Left lung (tissue), 10 donors: Measurements from ENCODE around the gene SNRNP70. TPM values are rescaled to one million over a fixed set of nuclear protein-coding genes. Genes with fewer than 3 reads are reported as not detected.

ENCODE experiments used
- ATAC-seq: fragments of 200-7000 bp; cut with Tn5 transposase; one replicate; pipeline ENCODE4 v1.9.1; 2020; ENCODE audit warnings: moderate library complexity
- DNase-seq, 4 donors: peaks; one replicate each; pipeline ENCODE4 v3.0.0-alpha.2; 2013 to 2020
- H3K27ac ChIP-seq, 2 donors: fragments of 200-600 bp; sonication (generic) in 1 of 2; one replicate each; pipeline versions ENCODE4 v1.5.0 to v1.8.0; 2020 to 2021
- H3K27me3 ChIP-seq, 2 donors: fragments of 200-600 bp; sonication (generic) in 1 of 2; one replicate each; pipeline versions ENCODE4 v1.5.0 to v1.8.0; 2020 to 2021
- H3K36me3 ChIP-seq, 2 donors: fragments of 200-600 bp; sonication (generic) in 1 of 2; one replicate each; pipeline versions ENCODE4 v1.5.0 to v1.8.0; 2020 to 2021
- H3K4me1 ChIP-seq, 2 donors: fragments of 200-600 bp; one replicate each; pipeline ENCODE4 v1.8.0; 2021
- H3K4me3 ChIP-seq, 2 donors: fragments of 200-600 bp; sonication (generic) in 1 of 2; one replicate each; pipeline versions ENCODE4 v1.5.0 to v1.8.0; 2020 to 2021; ENCODE audit warnings: mild to moderate bottlenecking in 1 of 2
- H3K9me3 ChIP-seq, 2 donors: fragments of 200-600 bp; sonication (generic) in 1 of 2; one replicate each; pipeline versions ENCODE4 v1.5.0 to v1.8.0; 2020 to 2021
- CTCF ChIP-seq, 2 donors: fragments of 200-600 bp; sonication (generic) in 1 of 2; IDR thresholded peaks; one replicate each; pipeline versions ENCODE4 v1.5.0 to v1.8.0; 2021; ENCODE audit warnings: antibody characterized with exemption in 2 of 2
- intact Hi-C, 2 donors: fragments of 100-400 bp; cut with DNase I; formaldehyde crosslinking; loops; one replicate each; pipeline versions ENCODE4 v1.11.2 to v1.14.2; 2022
- polyA plus RNA-seq, 6 donors: library from polyadenylated mRNA; unstranded; fragments of 120-200 nt; gene quantifications; one replicate each; pipeline ENCODE4 v1.2.1, GENCODE V29; 2013; ENCODE audit not compliant: insufficient read length in 6 of 6
- total RNA-seq, 2 donors: library from RNA; stranded (reverse); fragmentation: NEBNext Ultra II Directional; extraction: Animal tissue kit (Norgen Biotek cat#: 25700); gene quantifications; one replicate each; pipeline ENCODE4 v1.2.1, GENCODE V29; 2021
- donor health status: DM: no; HTN: yes; CAD: no.
- donor health status: DM: no; HTN: no; CAD: no.

The SNRNP70 gene
- total and polyA plus RNA-seq, 8 donors, result 161 to 371 (median 325) TPM

GRCh38 chr19:49057636-49058234 is 27.5 kb upstream of the SNRNP70 start, which contains the start of gene CGB7:
Gene CGB7 (minus strand): TSS chr19:49057749. CDS start chr19:49055375, 2,374 bp downstream.
- Histone ChIP-seq H3K4me3 (peak within 1 kb of the TSS; percentile 19 to 48), H3K27me3 (peaks cover 0 to 80% of the 10 kb centered on the region in 2 donors), H3K27ac (no peak within 1 kb of the TSS), H3K9me3 (no peaks in the 10 kb centered on the region), H3K4me1 (peaks cover 7 to 21% of the 10 kb centered on the region in 2 donors), H3K36me3 (no peaks in the 10 kb centered on the region)
- DNase-seq, result peak in 3 of 4 donors; percentile 58 to 89 (median 72)
- peak; percentile 88 for ATAC-seq
- intact Hi-C loops, result no loop called here
- TF ChIP-seq CTCF (IDR thresholded peaks at IDR 0.05), result no peak

- Histone ChIP-seq H3K27ac (no peak overlapping the region), H3K9me3 (no peaks in the 10 kb centered on the region), H3K4me1 (peaks cover 7 to 21% of the 10 kb centered on the region in 2 donors), H3K27me3 (peaks cover 0 to 88% of the 10 kb centered on the region in 2 donors), H3K36me3 (no peaks in the 10 kb centered on the region), H3K4me3 (no peak overlapping the region)
- intact Hi-C loops, result no loop called here
- no peak for DNase-seq
- no peak for TF ChIP-seq CTCF (IDR thresholded peaks at IDR 0.05)
- no peak for ATAC-seq
These were observed 26.7 kb upstream of the SNRNP70 start for GRCh38 chr19:49058562-49058961.

GRCh38 chr19:49059053-49059452 is 26.2 kb upstream of the SNRNP70 start:
- no peak for ATAC-seq
- TF ChIP-seq CTCF (IDR thresholded peaks at IDR 0.05), result no peak
- H3K4me1 ChIP-seq, result peaks cover 7 to 21% of the 10 kb centered on the region in 2 donors
- no peak for DNase-seq
- H3K36me3 ChIP-seq, result no peaks in the 10 kb centered on the region
- H3K9me3 ChIP-seq, result no peaks in the 10 kb centered on the region
- H3K27ac ChIP-seq, result no peak overlapping the region
- H3K27me3 ChIP-seq, result peaks cover 0 to 93% of the 10 kb centered on the region in 2 donors
- intact Hi-C loops, result no loop called here
- H3K4me3 ChIP-seq, result no peak overlapping the region

- DNase-seq, result no peak
- Histone ChIP-seq H3K36me3 (no peaks in the 10 kb centered on the region), H3K4me3 (no peak overlapping the region), H3K27me3 (peaks cover 5 to 100% of the 10 kb centered on the region in 2 donors), H3K27ac (no peak overlapping the region), H3K4me1 (peaks cover 7 to 20% of the 10 kb centered on the region in 2 donors), H3K9me3 (no peaks in the 10 kb centered on the region)
- intact Hi-C loops, result no loop called here
- ATAC-seq, result no peak
- TF ChIP-seq CTCF (IDR thresholded peaks at IDR 0.05), result no peak
These were observed 24.3 kb upstream of the SNRNP70 start for GRCh38 chr19:49061000-49061399.

- H3K36me3 ChIP-seq, result no peaks in the 10 kb centered on the region
- H3K4me3 ChIP-seq, result no peak overlapping the region
- no peak for ATAC-seq
- no peak for TF ChIP-seq CTCF (IDR thresholded peaks at IDR 0.05)
- H3K27me3 ChIP-seq, result peaks cover 5 to 100% of the 10 kb centered on the region in 2 donors
- H3K4me1 ChIP-seq, result peaks cover 7 to 16% of the 10 kb centered on the region in 2 donors
- no peak for DNase-seq
- intact Hi-C loops, result no loop called here
- no peaks in the 10 kb centered on the region for H3K9me3 ChIP-seq
- no peak overlapping the region for H3K27ac ChIP-seq
These were observed 23.8 kb upstream of the SNRNP70 start for GRCh38 chr19:49061445-49061844.
